Stomach (tissue), 4 donors: Measurements from ENCODE around the gene MTFP1.

Experiments used
- CTCF ChIP-seq, 7 experiments: fragments of 450-650 bp in 4 of 7; fragments of 200-600 bp in 3 of 7; sonication (generic) in 3 of 7; IDR thresholded peaks; one replicate each; pipeline ENCODE4 v1.5.1; 2016 to 2019; ENCODE audit warnings: antibody characterized with exemption in 7 of 7, control low read depth in 2 of 7, mild to moderate bottlenecking in 1 of 7
- POLR2A ChIP-seq, 4 donors: fragments of 450-650 bp; IDR thresholded peaks; one replicate each; pipeline ENCODE4 v1.6.1; 2016; ENCODE audit warnings: antibody characterized with exemption in 4 of 4, control low read depth in 2 of 4, mild to moderate bottlenecking in 1 of 4, moderate library complexity in 1 of 4

- no peak for TF ChIP-seq CTCF (IDR thresholded peaks at IDR 0.05)
- no peak for TF ChIP-seq POLR2A (IDR thresholded peaks at IDR 0.05)
Observed at GRCh38 chr22:30438559-30438958, 13.0 kb downstream of the MTFP1 start.
